ENCODE data around the gene DISP2. TPM values are rescaled to one million over a fixed set of nuclear protein-coding genes. Genes with fewer than 3 reads are reported as not detected.
A peak's percentile ranks its signal among the peaks of the same experiment; 100 is the strongest.

Gene DISP2
- total RNA-seq, 2 donors from 2014 or later: 0.04 to 0.40 TPM

DNA sequence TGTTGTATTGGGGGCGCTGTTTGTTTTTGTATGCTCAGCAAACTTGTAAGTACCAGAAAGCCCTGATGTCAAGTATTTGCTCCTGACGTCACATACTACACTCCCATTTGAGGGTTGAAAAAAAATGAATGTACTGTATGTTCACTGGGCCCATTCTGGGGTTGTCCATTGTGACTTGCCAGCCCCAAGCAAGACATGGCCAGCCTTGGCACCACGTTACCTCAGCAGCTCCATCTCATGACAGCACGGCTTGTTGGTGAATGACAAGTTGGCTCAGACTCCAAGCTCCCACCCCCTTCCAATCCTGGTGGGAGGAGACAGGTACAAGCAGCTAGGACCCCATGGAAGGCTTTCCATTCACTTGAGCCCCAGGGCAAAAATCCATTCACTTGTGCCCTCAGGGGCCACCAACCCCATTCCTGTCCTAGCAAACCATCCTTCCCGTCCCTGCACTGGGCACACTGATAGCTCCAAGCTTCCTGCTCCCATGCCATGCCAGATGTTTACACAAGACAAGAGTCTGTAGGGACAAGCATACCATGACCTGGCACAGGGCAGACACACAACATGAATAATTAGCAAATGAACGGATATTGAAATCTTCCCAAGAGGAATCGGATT lies 5.6 kb upstream of the DISP2 start:
- H3K4me1 Mint-ChIP-seq: peaks cover 14% of the 10 kb centered on the region
- H3K27ac Mint-ChIP-seq: no peak overlapping the region
- peaks cover 28% of the 10 kb centered on the region for H3K27me3 Mint-ChIP-seq (ENCODE audit: insufficient read depth)
- WGBS, 2 experiments (ENCODE audit: insufficient coverage in 1 of 2, insufficient read length in 1 of 2): 83 to 95% methylated on average over 2 to 7 of the region's 7 CpGs
- Histone ChIP-seq H3K4me3 (ENCODE audit: low read length) (no peak overlapping the region), H3K27me3 (ENCODE audit: control insufficient read depth, insufficient read depth, low read length, poor library complexity, severe bottlenecking) (peaks cover 11% of the 10 kb centered on the region), H3K36me3 (ENCODE audit: control insufficient read depth, insufficient read depth, low read length) (no peaks in the 10 kb centered on the region), H3K27ac (ENCODE audit: low read depth, low read length) (no peak overlapping the region), H3K9me3 (ENCODE audit: control insufficient read depth, low read length) (no peaks in the 10 kb centered on the region), H3K4me1 (ENCODE audit: control insufficient read depth, insufficient read depth, low read length) (no peaks in the 10 kb centered on the region), H3K9ac (ENCODE audit: extremely low read depth, low read length, poor library complexity, severe bottlenecking) (no peak overlapping the region)
- no peaks in the 10 kb centered on the region for H3K36me3 Mint-ChIP-seq (ENCODE audit: low read depth)
- H3K4me3 Mint-ChIP-seq: no peak overlapping the region
- no peak for TF ChIP-seq CTCF (conservative IDR thresholded peaks at IDR 0.05)
- H3K9me3 Mint-ChIP-seq: no peaks in the 10 kb centered on the region
- DNase-seq: no peak

GRCh38 chr15:40353697-40354096 lies 4.3 kb upstream of the DISP2 start:
- H3K27ac ChIP-seq (ENCODE audit: low read depth, low read length): no peak overlapping the region
- Mint-ChIP-seq H3K27me3 (ENCODE audit: insufficient read depth) (peaks cover 29% of the 10 kb centered on the region), H3K4me1 (peaks cover 14% of the 10 kb centered on the region), H3K4me3 (no peak overlapping the region), H3K27ac (no peak overlapping the region), H3K36me3 (ENCODE audit: low read depth) (no peaks in the 10 kb centered on the region), H3K9me3 (no peaks in the 10 kb centered on the region)
- H3K36me3 ChIP-seq (ENCODE audit: control insufficient read depth, insufficient read depth, low read length): no peaks in the 10 kb centered on the region
- H3K9ac ChIP-seq (ENCODE audit: extremely low read depth, low read length, poor library complexity, severe bottlenecking): no peak overlapping the region
- H3K9me3 ChIP-seq (ENCODE audit: control insufficient read depth, low read length): no peaks in the 10 kb centered on the region
- peaks cover 17% of the 10 kb centered on the region for H3K27me3 ChIP-seq (ENCODE audit: control insufficient read depth, insufficient read depth, low read length, poor library complexity, severe bottlenecking)
- no peaks in the 10 kb centered on the region for H3K4me1 ChIP-seq (ENCODE audit: control insufficient read depth, insufficient read depth, low read length)
- H3K4me3 ChIP-seq (ENCODE audit: low read length): no peak overlapping the region
- WGBS, 2 experiments (ENCODE audit: insufficient coverage in 1 of 2, insufficient read length in 1 of 2): 90% methylated on average over 2 to 5 of the region's 5 CpGs
- TF ChIP-seq CTCF (conservative IDR thresholded peaks at IDR 0.05): no peak
- DNase-seq: no peak

GRCh38 chr15:40354408-40355171 lies 3.4 kb upstream of the DISP2 start:
- H3K4me1 ChIP-seq (ENCODE audit: control insufficient read depth, insufficient read depth, low read length): no peaks in the 10 kb centered on the region
- H3K9ac ChIP-seq (ENCODE audit: extremely low read depth, low read length, poor library complexity, severe bottlenecking): no peak overlapping the region
- Mint-ChIP-seq H3K4me3 (no peak overlapping the region), H3K27me3 (ENCODE audit: insufficient read depth) (peaks cover 36% of the 10 kb centered on the region), H3K9me3 (no peaks in the 10 kb centered on the region), H3K36me3 (ENCODE audit: low read depth) (no peaks in the 10 kb centered on the region), H3K27ac (no peak overlapping the region), H3K4me1 (peaks cover 14% of the 10 kb centered on the region)
- TF ChIP-seq CTCF (conservative IDR thresholded peaks at IDR 0.05): peak; percentile 59
- H3K4me3 ChIP-seq (ENCODE audit: low read length): no peak overlapping the region
- no peaks in the 10 kb centered on the region for H3K9me3 ChIP-seq (ENCODE audit: control insufficient read depth, low read length)
- H3K27me3 ChIP-seq (ENCODE audit: control insufficient read depth, insufficient read depth, low read length, poor library complexity, severe bottlenecking): peaks cover 26% of the 10 kb centered on the region
- no peak overlapping the region for H3K27ac ChIP-seq (ENCODE audit: low read depth, low read length)
- 25 to 38% methylated on average over 2 to 9 of the region's 9 CpGs for WGBS, 2 experiments (ENCODE audit: insufficient coverage in 1 of 2, insufficient read length in 1 of 2)
- DNase-seq: peak; percentile 82
- no peaks in the 10 kb centered on the region for H3K36me3 ChIP-seq (ENCODE audit: control insufficient read depth, insufficient read depth, low read length)

All from endodermal cell (in vitro differentiated cells).